ENCODE data around the gene NTN3. TPM values are rescaled to one million over a fixed set of nuclear protein-coding genes. Genes with fewer than 3 reads are reported as not detected.

NTN3 gene
- total RNA-seq (1 to 10 TPM in 1 of 2 donors, not detected in 1; 1.7 TPM), polyA plus RNA-seq (ENCODE audit: insufficient read length in 6 of 6) (1 to 10 TPM; 3.1 to 6.7 (median 5.2) TPM)
- long read RNA-seq, donor 1, partial matches to known transcripts, result 0 of 2 reads
- long read RNA-seq, donor 1, other reads (novel, unspliced or antisense), result 0 of 2 reads
- long read RNA-seq, donor 2, partial matches to known transcripts, result 0 of 3 reads
- long read RNA-seq, donor 2, other reads (novel, unspliced or antisense), result 0 of 3 reads
- long read RNA-seq, donor 3, partial matches to known transcripts, result 0 of 1 reads
- long read RNA-seq, donor 3, other reads (novel, unspliced or antisense), result 0 of 1 reads
- long read RNA-seq, donor 4, result 0 reads
- long read RNA-seq, donor 5, partial matches to known transcripts, result 0 of 3 reads
- long read RNA-seq, donor 5, other reads (novel, unspliced or antisense), result 0 of 3 reads
- long read RNA-seq, donor 6, result 0 reads
- long read RNA-seq, donor 7, partial matches to known transcripts, result 0 of 1 reads
- long read RNA-seq, donor 7, other reads (novel, unspliced or antisense), result 0 of 1 reads
- long read RNA-seq, donor 8, partial matches to known transcripts, result 0 of 2 reads
- long read RNA-seq, donor 8, other reads (novel, unspliced or antisense), result 0 of 2 reads
- long read RNA-seq, donor 9, result 0 reads
- long read RNA-seq, donor 10, result 0 reads
- long read RNA-seq, donor 11, result 0 reads
- long read RNA-seq, donor 12, partial matches to known transcripts, result 0 of 1 reads
- long read RNA-seq, donor 12, other reads (novel, unspliced or antisense), result 0 of 1 reads

- Histone ChIP-seq H3K27me3 (peaks cover 0 to 82% of the 10 kb centered on the region in 2 donors), H3K36me3 (no peaks in the 10 kb centered on the region), H3K4me1 (peaks cover 26 to 74% of the 10 kb centered on the region in 2 donors), H3K9me3 (no peaks in the 10 kb centered on the region), H3K27ac (no peak within 1 kb of the TSS), H3K4me3 (peak within 1 kb of the TSS in 1 of 2 donors; percentile 1)
- no peak for TF ChIP-seq CTCF (IDR thresholded peaks at IDR 0.05)
- intact Hi-C loops (cut with DNase I), result no loop called here
- ATAC-seq (peak; percentile 5), DNase-seq (peak in 1 of 4 donors; percentile 89)
Observed at GRCh38 chr16:2471016-2471652, at the start of gene NTN3. Gene NTN3 (plus strand): TSS chr16:2471297. CDS start chr16:2471702, 405 bp downstream.

- intact Hi-C loops (cut with DNase I), result no loop called here
Observed at GRCh38 chr16:2422123-2422867, 48.8 kb upstream of the NTN3 start.

GRCh38 chr16:2424061-2425007, 46.8 kb upstream of the NTN3 start:
- DNase-seq (no peak), ATAC-seq (no peak)
- Histone ChIP-seq H3K27ac (no peak overlapping the region), H3K27me3 (no peaks in the 10 kb centered on the region), H3K9me3 (no peaks in the 10 kb centered on the region), H3K4me3 (no peak overlapping the region), H3K4me1 (peaks cover 0 to 10% of the 10 kb centered on the region in 2 donors), H3K36me3 (no peaks in the 10 kb centered on the region)
- intact Hi-C loops (cut with DNase I), result no loop called here
- no peak for TF ChIP-seq CTCF (IDR thresholded peaks at IDR 0.05)

More at GRCh38 chr16:2422123-2422867, 48.8 kb upstream of the NTN3 start:
- Histone ChIP-seq H3K9me3 (no peaks in the 10 kb centered on the region), H3K27me3 (peaks cover 0 to 3% of the 10 kb centered on the region in 2 donors), H3K27ac (no peak overlapping the region), H3K4me3 (no peak overlapping the region), H3K36me3 (no peaks in the 10 kb centered on the region), H3K4me1 (no peaks in the 10 kb centered on the region)
- DNase-seq (no peak), ATAC-seq (no peak)
- TF ChIP-seq CTCF (IDR thresholded peaks at IDR 0.05), result no peak

GRCh38 chr16:2425008-2425518, 46.0 kb upstream of the NTN3 start:
- ATAC-seq, result no peak
- TF ChIP-seq CTCF (IDR thresholded peaks at IDR 0.05), result no peak
- H3K27ac ChIP-seq, result no peak overlapping the region
- no peak for DNase-seq
- H3K36me3 ChIP-seq, result no peaks in the 10 kb centered on the region
- peaks cover 0 to 14% of the 10 kb centered on the region in 2 donors for H3K4me1 ChIP-seq
- no peak overlapping the region for H3K4me3 ChIP-seq
- H3K9me3 ChIP-seq, result no peaks in the 10 kb centered on the region
- intact Hi-C loops (cut with DNase I), result no loop called here
- H3K27me3 ChIP-seq, result no peaks in the 10 kb centered on the region

Data from left lung (tissue), 14 donors.